GM12801 (cell line): ENCODE results near the gene PRRC2C.

Experiments
- TF ChIP-seq, protein P1 (sequence below): IDR thresholded peaks from one replicate; pipeline ENCODE4 v1.5.1; 2011; ENCODE audit warnings: control low read depth; ENCODE audit not compliant: insufficient read length; ENCODE audit errors: extremely low read depth

Gene PRRC2C

GRCh38 chr1:171486048-171486519 is 754 bp downstream of the PRRC2C start:
- TF ChIP-seq, protein P1, sequence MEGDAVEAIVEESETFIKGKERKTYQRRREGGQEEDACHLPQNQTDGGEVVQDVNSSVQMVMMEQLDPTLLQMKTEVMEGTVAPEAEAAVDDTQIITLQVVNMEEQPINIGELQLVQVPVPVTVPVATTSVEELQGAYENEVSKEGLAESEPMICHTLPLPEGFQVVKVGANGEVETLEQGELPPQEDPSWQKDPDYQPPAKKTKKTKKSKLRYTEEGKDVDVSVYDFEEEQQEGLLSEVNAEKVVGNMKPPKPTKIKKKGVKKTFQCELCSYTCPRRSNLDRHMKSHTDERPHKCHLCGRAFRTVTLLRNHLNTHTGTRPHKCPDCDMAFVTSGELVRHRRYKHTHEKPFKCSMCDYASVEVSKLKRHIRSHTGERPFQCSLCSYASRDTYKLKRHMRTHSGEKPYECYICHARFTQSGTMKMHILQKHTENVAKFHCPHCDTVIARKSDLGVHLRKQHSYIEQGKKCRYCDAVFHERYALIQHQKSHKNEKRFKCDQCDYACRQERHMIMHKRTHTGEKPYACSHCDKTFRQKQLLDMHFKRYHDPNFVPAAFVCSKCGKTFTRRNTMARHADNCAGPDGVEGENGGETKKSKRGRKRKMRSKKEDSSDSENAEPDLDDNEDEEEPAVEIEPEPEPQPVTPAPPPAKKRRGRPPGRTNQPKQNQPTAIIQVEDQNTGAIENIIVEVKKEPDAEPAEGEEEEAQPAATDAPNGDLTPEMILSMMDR = no peak

DNA sequence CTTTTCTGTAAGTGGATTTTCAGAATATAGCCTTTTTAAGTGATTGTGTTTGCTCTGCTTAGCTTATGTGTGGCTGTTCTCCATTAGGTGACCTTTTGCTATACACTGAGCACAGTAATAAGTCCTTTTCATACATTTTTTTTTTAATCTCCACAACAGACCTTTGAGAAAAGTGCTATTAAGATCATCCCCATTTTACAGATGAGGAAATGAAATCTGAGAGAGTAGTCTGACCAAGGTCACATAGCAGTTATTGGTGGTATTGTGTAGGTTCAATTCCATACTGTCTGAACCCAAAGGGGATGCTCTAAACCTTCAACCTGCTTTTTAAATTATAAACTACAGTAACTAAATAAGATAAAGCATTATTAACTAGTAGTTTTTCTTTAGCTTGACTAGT is 1.7 kb downstream of the PRRC2C start:
- TF ChIP-seq, protein P1 = no peak

DNA sequence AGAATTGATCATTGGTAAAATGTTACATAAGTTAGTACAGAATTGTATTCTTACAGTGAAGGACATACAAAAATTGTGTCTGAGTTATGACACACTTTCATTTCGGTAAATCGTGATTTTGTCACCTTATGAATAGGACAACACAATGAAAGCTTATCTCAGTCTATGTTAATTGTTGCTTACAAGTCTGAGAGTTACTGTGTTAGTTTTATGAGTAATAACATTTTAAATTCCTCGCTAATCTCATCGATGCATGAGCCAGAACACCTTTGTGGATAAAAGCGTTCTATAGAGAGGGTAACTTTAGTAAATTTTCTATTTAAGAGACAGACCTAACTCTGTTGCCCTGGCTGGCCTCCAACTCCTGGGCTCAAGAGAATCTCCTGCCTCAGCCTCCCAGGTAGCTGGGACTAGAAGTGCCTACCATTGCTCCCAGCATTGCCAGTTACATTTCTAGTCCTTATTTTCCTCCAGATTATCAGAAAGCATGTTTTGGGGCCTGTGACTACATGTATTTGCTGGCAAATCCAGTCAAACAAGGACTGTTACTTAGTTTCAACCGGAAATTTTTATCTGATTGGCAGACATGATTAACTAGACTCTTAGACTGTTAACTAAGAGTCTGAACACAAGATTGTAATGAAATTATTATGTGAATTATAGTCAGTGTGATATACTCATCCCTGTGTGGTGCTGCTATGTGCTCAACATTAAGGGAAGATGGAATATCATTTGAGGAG is 3.0 kb downstream of the PRRC2C start:
- TF ChIP-seq, protein P1 = no peak

DNA sequence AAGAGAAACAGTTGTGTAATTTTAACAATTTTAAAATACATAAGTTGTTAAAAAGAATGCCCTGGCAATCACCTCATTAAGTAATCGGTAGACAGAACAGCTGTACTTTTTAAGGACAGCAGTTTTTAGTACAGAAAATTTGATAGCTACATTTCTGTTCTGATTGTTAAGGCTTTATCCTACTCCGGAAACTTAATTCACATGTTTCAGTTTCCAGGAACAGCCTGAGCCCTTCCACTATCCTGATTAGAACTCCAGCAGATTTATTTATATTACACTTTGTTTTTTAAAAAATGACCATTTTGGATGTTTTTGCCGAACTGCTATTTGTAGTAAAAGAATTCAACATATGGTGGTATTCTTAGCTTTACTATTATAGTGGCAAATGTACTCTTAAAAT is 8.7 kb downstream of the PRRC2C start:
- TF ChIP-seq, protein P1 = no peak

GRCh38 chr1:171495444-171495843 is 10.1 kb downstream of the PRRC2C start:
- TF ChIP-seq, protein P1 = no peak

DNA sequence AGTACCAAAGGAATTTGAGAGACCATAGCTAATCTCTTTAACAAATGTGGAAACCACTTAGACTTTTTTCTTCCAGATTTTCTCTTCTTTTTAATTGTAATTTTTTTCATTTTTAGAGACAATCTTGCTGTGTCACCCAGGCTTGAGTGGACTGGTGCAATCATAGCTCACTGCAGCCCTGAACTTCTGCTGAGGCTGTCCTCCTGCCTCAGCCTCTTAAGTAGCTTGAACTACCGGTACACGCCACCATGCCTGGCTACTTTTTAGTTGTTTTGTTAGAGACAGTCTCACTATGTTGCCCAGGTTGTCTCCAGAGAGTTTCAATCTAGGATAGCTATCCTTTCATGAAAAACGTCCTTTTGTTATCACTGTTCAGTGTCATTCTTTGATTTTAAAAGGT is 15.0 kb downstream of the PRRC2C start:
- TF ChIP-seq, protein P1 = no peak

- TF ChIP-seq, protein P1 = no peak
Observed at GRCh38 chr1:171500803-171501202, 15.5 kb downstream of the PRRC2C start.
